Hepatocyte (in vitro differentiated cells): ENCODE measurements around the gene NEURL4.
"Not testable (repeated sequence)": the region's sequence is repeated elsewhere in the genome, so short reads cannot be mapped to it uniquely, and the experiment has no call there.

Source experiments
- CTCF ChIP-seq: fragments of 200-600 bp; sonication (generic); IDR thresholded peaks from 2 replicates; pipeline ENCODE4 v1.5.1; 2016; ENCODE audit warnings: antibody characterized with exemption, mild to moderate bottlenecking; ENCODE audit not compliant: poor library complexity
- EZH2 ChIP-seq: fragments of 200-600 bp; sonication (generic); IDR thresholded peaks from 2 replicates; pipeline ENCODE4 v1.6.1; 2016; ENCODE audit warnings: antibody characterized with exemption, mild to moderate bottlenecking, borderline replicate concordance
- EZH2phosphoT487 ChIP-seq: fragments of 200-600 bp; sonication (generic); IDR thresholded peaks from one replicate; pipeline ENCODE4 v1.6.1; 2018; ENCODE audit warnings: antibody characterized with exemption, mild to moderate bottlenecking, low read depth, moderate library complexity; ENCODE audit not compliant: unreplicated experiment, severe bottlenecking

- TF ChIP-seq EZH2, CTCF, EZH2phosphoT487: not testable (repeated sequence)
Observed at GRCh38 chr17:7337600-7337999, 8.5 kb upstream of the NEURL4 start.
